Stimulated activated CD8-positive, alpha-beta memory T cell treated with anti-CD3 and anti-CD28 coated beads, Interleukin-12 subunit alpha, Interleukin-12 subunit beta, amount 100 ng/mL, for 24 hours (primary cell): ENCODE data around the gene STARD10.

Experiments
- DNase-seq: peaks from one replicate; pipeline ENCODE4 v3.0.0-alpha.2; 2020; ENCODE audit errors: extremely low read depth

Gene STARD10

GRCh38 chr11:72780296-72781062 lies 13.4 kb downstream of the STARD10 start:
- DNase-seq: no peak

- no peak for DNase-seq
Measured at GRCh38 chr11:72779495-72780128, 14.2 kb downstream of the STARD10 start.

GRCh38 chr11:72778535-72779494 lies 15.0 kb downstream of the STARD10 start:
- DNase-seq: no peak

GRCh38 chr11:72777755-72778278 lies 16.0 kb downstream of the STARD10 start:
- DNase-seq: no peak

GRCh38 chr11:72776844-72777754 lies 16.7 kb downstream of the STARD10 start:
- no peak for DNase-seq

- no peak for DNase-seq
Measured at GRCh38 chr11:72776117-72776843, 17.6 kb downstream of the STARD10 start.

- no peak for DNase-seq
Measured at GRCh38 chr11:72775288-72776110, 18.3 kb downstream of the STARD10 start.

GRCh38 chr11:72774499-72774898 lies 19.3 kb downstream of the STARD10 start:
- DNase-seq: no peak

- no peak for DNase-seq
Measured at GRCh38 chr11:72773696-72774095, 20.2 kb downstream of the STARD10 start.

- DNase-seq: no peak
Measured at GRCh38 chr11:72773291-72773690, 20.6 kb downstream of the STARD10 start.

- DNase-seq: no peak
Measured at GRCh38 chr11:72772059-72772458, 21.8 kb downstream of the STARD10 start.

- DNase-seq: no peak
Measured at GRCh38 chr11:72771507-72771906, 22.3 kb downstream of the STARD10 start.

- DNase-seq: no peak
Measured at GRCh38 chr11:72770799-72771198, 23.0 kb downstream of the STARD10 start.

- DNase-seq: no peak
Measured at GRCh38 chr11:72769680-72770079, 24.2 kb downstream of the STARD10 start.

- no peak for DNase-seq
Measured at GRCh38 chr11:72768581-72768980, 25.3 kb downstream of the STARD10 start.

GRCh38 chr11:72767203-72768062 lies 26.4 kb downstream of the STARD10 start:
- no peak for DNase-seq

GRCh38 chr11:72766152-72766902 lies 27.5 kb downstream of the STARD10 start:
- no peak for DNase-seq

- DNase-seq: no peak
Measured at GRCh38 chr11:72764503-72764902, 29.3 kb downstream of the STARD10 start.
